Endodermal cell (in vitro differentiated cells): ENCODE results near the gene MCU. TPM values are rescaled to one million over a fixed set of nuclear protein-coding genes. Genes with fewer than 3 reads are reported as not detected.

Experiments
- DNase-seq: peaks from one replicate; pipeline ENCODE4 v3.0.0-alpha.2; 2017
- H3K27ac ChIP-seq: 2 replicates; pipeline ENCODE4 v1.5.1; 2013; ENCODE audit warnings: mild to moderate bottlenecking, low read depth, low read length, moderate library complexity
- H3K27me3 ChIP-seq: 2 replicates; pipeline ENCODE4 v1.6.1; 2013; ENCODE audit warnings: mild to moderate bottlenecking, low read length, moderate library complexity; ENCODE audit not compliant: insufficient read depth, control insufficient read depth, poor library complexity, severe bottlenecking
- H3K36me3 ChIP-seq: 2 replicates; pipeline ENCODE4 v1.7.0; 2013; ENCODE audit warnings: mild to moderate bottlenecking, low read length, moderate library complexity; ENCODE audit not compliant: control insufficient read depth, insufficient read depth
- H3K4me1 ChIP-seq: one replicate; pipeline ENCODE4 v1.7.0; 2013; ENCODE audit warnings: low read length; ENCODE audit not compliant: control insufficient read depth, insufficient read depth
- H3K4me3 ChIP-seq: 2 replicates; pipeline ENCODE4 v1.5.1; 2013; ENCODE audit warnings: mild to moderate bottlenecking, low read length, moderate library complexity
- H3K9ac ChIP-seq: 2 replicates; pipeline ENCODE4 v1.6.1; 2013; ENCODE audit warnings: mild to moderate bottlenecking, low read length, moderate library complexity; ENCODE audit not compliant: poor library complexity, severe bottlenecking; ENCODE audit errors: extremely low read depth
- H3K9me3 ChIP-seq: 2 replicates; pipeline ENCODE4 v1.6.1; 2013; ENCODE audit warnings: mild to moderate bottlenecking, low read length, moderate library complexity; ENCODE audit not compliant: control insufficient read depth
- H3K27ac Mint-ChIP-seq: 2 replicates; pipeline ENCODE4 v1.8.0; 2020; ENCODE audit warnings: mixed read lengths
- H3K27me3 Mint-ChIP-seq: 2 replicates; pipeline ENCODE4 v1.8.0; 2021; ENCODE audit warnings: mild to moderate bottlenecking, mixed read lengths; ENCODE audit not compliant: insufficient read depth
- H3K36me3 Mint-ChIP-seq: 2 replicates; pipeline ENCODE4 v1.8.0; 2020; ENCODE audit warnings: low read depth, mixed read lengths
- H3K4me1 Mint-ChIP-seq: 2 replicates; pipeline ENCODE4 v1.8.0; 2020; ENCODE audit warnings: mixed read lengths
- H3K4me3 Mint-ChIP-seq: 2 replicates; pipeline ENCODE4 v1.8.0; 2020; ENCODE audit warnings: mild to moderate bottlenecking, moderate library complexity, mixed read lengths
- H3K9me3 Mint-ChIP-seq: 2 replicates; pipeline ENCODE4 v1.8.0; 2020; ENCODE audit warnings: mild to moderate bottlenecking, mixed read lengths
- WGBS, 2 experiments: methylation state at CpG; one replicate each; pipeline versions ENCODE4 v1.1.5 to v1.1.7; 2013; ENCODE audit warnings: missing lambda C conversion rate in 2 of 2, mixed read lengths in 1 of 2; ENCODE audit not compliant: insufficient coverage in 1 of 2, insufficient read length in 1 of 2; 5-methylcytosine and 5-hydroxymethylcytosine counted together
- total RNA-seq, 2 donors: library from RNA; stranded (reverse); fragmentation: NEBNext Ultra II Directional in 1 of 2; extraction: Animal tissue kit (Norgen Biotek cat#: 25700) in 1 of 2; gene quantifications; 2 replicates in 1 of 2; 3 replicates in 1 of 2; pipeline ENCODE4 v1.2.1, GENCODE V29; 2021
- TF ChIP-seq, protein P1 (sequence below): fragments of 200-600 bp; sonication (generic); conservative IDR thresholded peaks from 2 replicates; pipeline ENCODE4 v1.5.0; 2021; ENCODE audit warnings: antibody characterized with exemption, mild to moderate bottlenecking

The MCU gene
- total RNA-seq, 2 donors from 2014 or later: 46.1 to 48.5 TPM

DNA sequence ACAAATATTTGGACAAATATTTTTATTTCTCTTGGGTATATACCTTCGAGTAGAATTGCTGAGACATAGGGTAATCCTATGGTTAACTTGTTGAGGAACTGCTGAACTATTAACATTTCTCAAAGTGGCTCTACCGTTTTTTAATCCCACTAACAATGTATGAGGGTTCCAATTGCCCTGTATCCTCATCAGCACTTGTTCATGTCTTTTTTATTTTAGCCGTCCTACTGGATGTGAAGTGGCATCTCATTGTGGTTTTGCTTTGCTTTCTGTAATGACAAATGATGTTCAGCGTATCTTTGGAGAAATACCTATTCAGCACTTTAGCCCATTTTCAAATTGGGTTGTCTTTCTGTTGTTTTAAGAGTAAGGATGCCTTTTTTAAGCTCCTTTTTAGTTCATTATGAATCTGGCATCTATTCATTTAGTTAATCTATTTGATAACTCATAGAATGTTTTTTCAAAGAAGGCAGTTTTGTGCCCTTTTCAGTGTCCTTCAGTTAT, 40.0 kb downstream of the MCU start:
- peaks cover 32% of the 10 kb centered on the region for H3K4me1 Mint-ChIP-seq
- DNase-seq: no peak
- H3K9me3 Mint-ChIP-seq: no peaks in the 10 kb centered on the region
- no peaks in the 10 kb centered on the region for H3K27me3 ChIP-seq
- H3K4me3 Mint-ChIP-seq: no peak overlapping the region
- no peak overlapping the region for H3K4me3 ChIP-seq
- no peaks in the 10 kb centered on the region for H3K36me3 ChIP-seq
- no peaks in the 10 kb centered on the region for H3K9me3 ChIP-seq
- TF ChIP-seq, protein P1, sequence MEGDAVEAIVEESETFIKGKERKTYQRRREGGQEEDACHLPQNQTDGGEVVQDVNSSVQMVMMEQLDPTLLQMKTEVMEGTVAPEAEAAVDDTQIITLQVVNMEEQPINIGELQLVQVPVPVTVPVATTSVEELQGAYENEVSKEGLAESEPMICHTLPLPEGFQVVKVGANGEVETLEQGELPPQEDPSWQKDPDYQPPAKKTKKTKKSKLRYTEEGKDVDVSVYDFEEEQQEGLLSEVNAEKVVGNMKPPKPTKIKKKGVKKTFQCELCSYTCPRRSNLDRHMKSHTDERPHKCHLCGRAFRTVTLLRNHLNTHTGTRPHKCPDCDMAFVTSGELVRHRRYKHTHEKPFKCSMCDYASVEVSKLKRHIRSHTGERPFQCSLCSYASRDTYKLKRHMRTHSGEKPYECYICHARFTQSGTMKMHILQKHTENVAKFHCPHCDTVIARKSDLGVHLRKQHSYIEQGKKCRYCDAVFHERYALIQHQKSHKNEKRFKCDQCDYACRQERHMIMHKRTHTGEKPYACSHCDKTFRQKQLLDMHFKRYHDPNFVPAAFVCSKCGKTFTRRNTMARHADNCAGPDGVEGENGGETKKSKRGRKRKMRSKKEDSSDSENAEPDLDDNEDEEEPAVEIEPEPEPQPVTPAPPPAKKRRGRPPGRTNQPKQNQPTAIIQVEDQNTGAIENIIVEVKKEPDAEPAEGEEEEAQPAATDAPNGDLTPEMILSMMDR: no peak
- no peak overlapping the region for H3K9ac ChIP-seq
- peaks cover 6% of the 10 kb centered on the region for H3K4me1 ChIP-seq
- H3K36me3 Mint-ChIP-seq: peaks cover 4% of the 10 kb centered on the region
- H3K27ac ChIP-seq: no peak overlapping the region
- no peak overlapping the region for H3K27ac Mint-ChIP-seq
- H3K27me3 Mint-ChIP-seq: no peaks in the 10 kb centered on the region
- WGBS, 2 experiments: 70 to 83% methylated on average over 1 to 4 of the region's 4 CpGs

DNA sequence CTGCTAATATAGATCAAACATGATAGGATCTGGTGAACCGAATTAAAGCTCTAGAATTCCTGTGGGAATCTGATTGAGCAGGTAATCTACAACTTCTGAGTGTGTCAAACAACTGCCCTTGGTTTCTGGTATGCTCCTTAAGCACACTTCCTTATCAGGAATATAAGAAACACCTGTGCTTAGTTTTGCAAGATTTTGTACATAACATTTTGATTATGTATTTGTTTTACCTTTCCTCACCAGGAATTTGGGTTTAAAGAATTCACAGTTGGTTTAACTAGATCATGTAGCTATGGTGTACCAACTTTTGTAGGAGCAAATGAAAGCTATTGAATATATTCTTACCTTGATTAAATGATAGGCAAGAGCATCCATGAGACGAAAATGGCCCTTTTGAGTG, 40.6 kb downstream of the MCU start:
- 93 to 100% methylated on average over 1 to 2 of the region's 2 CpGs for WGBS, 2 experiments
- H3K27me3 Mint-ChIP-seq: no peaks in the 10 kb centered on the region
- Histone ChIP-seq H3K9ac (no peak overlapping the region), H3K4me3 (no peak overlapping the region), H3K27me3 (no peaks in the 10 kb centered on the region), H3K36me3 (no peaks in the 10 kb centered on the region), H3K27ac (no peak overlapping the region), H3K4me1 (peaks cover 6% of the 10 kb centered on the region), H3K9me3 (no peaks in the 10 kb centered on the region)
- no peak for DNase-seq
- H3K36me3 Mint-ChIP-seq: peaks cover 4% of the 10 kb centered on the region
- TF ChIP-seq, protein P1: no peak
- H3K9me3 Mint-ChIP-seq: no peaks in the 10 kb centered on the region
- H3K27ac Mint-ChIP-seq: no peak overlapping the region
- no peak overlapping the region for H3K4me3 Mint-ChIP-seq
- H3K4me1 Mint-ChIP-seq: peaks cover 32% of the 10 kb centered on the region

DNA sequence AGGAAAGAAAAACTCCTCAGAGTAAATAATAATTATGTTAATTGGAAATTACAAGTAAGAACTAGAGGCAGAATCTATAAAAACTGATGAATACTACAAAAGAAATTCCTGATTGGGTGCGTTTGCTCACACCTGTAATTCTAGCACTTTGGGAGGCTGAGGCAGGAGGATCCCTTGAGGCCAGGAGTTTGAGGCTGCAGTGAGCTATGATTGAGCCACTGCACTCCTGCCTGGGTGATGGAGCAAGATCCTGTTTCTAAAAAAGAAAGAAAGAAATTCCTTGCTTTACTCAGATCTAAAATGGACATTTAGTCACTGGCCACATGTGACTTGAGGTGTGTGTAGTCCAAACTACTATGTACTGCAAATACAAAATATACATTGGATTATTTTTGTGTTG, 42.0 kb downstream of the MCU start:
- no peaks in the 10 kb centered on the region for H3K27me3 Mint-ChIP-seq
- Histone ChIP-seq H3K9ac (no peak overlapping the region), H3K4me1 (peaks cover 11% of the 10 kb centered on the region), H3K36me3 (no peaks in the 10 kb centered on the region), H3K27me3 (no peaks in the 10 kb centered on the region), H3K9me3 (no peaks in the 10 kb centered on the region), H3K4me3 (no peak overlapping the region), H3K27ac (no peak overlapping the region)
- TF ChIP-seq, protein P1: no peak
- H3K27ac Mint-ChIP-seq: no peak overlapping the region
- 80 to 95% methylated on average over 1 of the region's 1 CpG for WGBS, 2 experiments
- H3K9me3 Mint-ChIP-seq: no peaks in the 10 kb centered on the region
- DNase-seq: no peak
- no peak overlapping the region for H3K4me3 Mint-ChIP-seq
- peaks cover 4% of the 10 kb centered on the region for H3K36me3 Mint-ChIP-seq
- H3K4me1 Mint-ChIP-seq: peaks cover 36% of the 10 kb centered on the region
